ENCODE measurements around the gene DRAXIN. TPM values are rescaled to one million over a fixed set of nuclear protein-coding genes. Genes with fewer than 3 reads are reported as not detected.

The DRAXIN gene
- total RNA-seq, 1 experiment from 2014 or later = 5.5 TPM

GRCh38 chr1:11738783-11739182 is 47.3 kb downstream of the DRAXIN start:
- TF ChIP-seq EZH2 (IDR thresholded peaks at IDR 0.05; ENCODE audit: borderline replicate concordance, low read depth, low read length, poor library complexity, severe bottlenecking) (no peak), CTCF (conservative IDR thresholded peaks at IDR 0.05; ENCODE audit: low read depth, low read length) (no peak)
- DNase-seq (ENCODE audit: low spot score) = no peak
- no TSS peak for BruUV-seq (replicated peaks)
- POLR2A ChIA-PET (ENCODE audit: low non-redundant PET) = no interaction called here
- H3K27ac ChIP-seq (ENCODE audit: low read depth, low read length, poor library complexity, severe bottlenecking) = no peak overlapping the region
- H3K4me1 ChIP-seq (ENCODE audit: insufficient read depth, low read length, poor library complexity, severe bottlenecking) = peaks cover 5% of the 10 kb centered on the region
- H3K9me3 ChIP-seq (ENCODE audit: low read depth, low read length, poor library complexity, severe bottlenecking) = no peaks in the 10 kb centered on the region
- no peaks in the 10 kb centered on the region for H3K27me3 ChIP-seq (replicated peaks; ENCODE audit: insufficient read depth, low read depth, low read length, poor library complexity)
- intact Hi-C loops (cut with micrococcal nuclease; ENCODE audit: unreplicated experiment) = no loop called here
- no peak overlapping the region for H3K4me3 ChIP-seq (ENCODE audit: low read depth, low read length, poor library complexity, severe bottlenecking)
- CTCF ChIA-PET = no interaction called here
- no peaks in the 10 kb centered on the region for H3K36me3 ChIP-seq (ENCODE audit: insufficient read depth, low read length, poor library complexity, severe bottlenecking)

GRCh38 chr1:11740258-11741192 is 49.0 kb downstream of the DRAXIN start:
- no TSS peak for BruUV-seq (replicated peaks)
- Histone ChIP-seq H3K4me1 (ENCODE audit: insufficient read depth, low read length, poor library complexity, severe bottlenecking) (peaks cover 5% of the 10 kb centered on the region), H3K27me3 (replicated peaks; ENCODE audit: insufficient read depth, low read depth, low read length, poor library complexity) (no peaks in the 10 kb centered on the region), H3K4me3 (ENCODE audit: low read depth, low read length, poor library complexity, severe bottlenecking) (no peak overlapping the region), H3K27ac (ENCODE audit: low read depth, low read length, poor library complexity, severe bottlenecking) (no peak overlapping the region), H3K36me3 (ENCODE audit: insufficient read depth, low read length, poor library complexity, severe bottlenecking) (no peaks in the 10 kb centered on the region), H3K9me3 (ENCODE audit: low read depth, low read length, poor library complexity, severe bottlenecking) (no peaks in the 10 kb centered on the region)
- intact Hi-C loops (cut with micrococcal nuclease; ENCODE audit: unreplicated experiment) = no loop called here
- TF ChIP-seq CTCF (conservative IDR thresholded peaks at IDR 0.05; ENCODE audit: low read depth, low read length) (no peak), EZH2 (IDR thresholded peaks at IDR 0.05; ENCODE audit: borderline replicate concordance, low read depth, low read length, poor library complexity, severe bottlenecking) (no peak)
- POLR2A ChIA-PET (ENCODE audit: low non-redundant PET) = no interaction called here
- DNase-seq (ENCODE audit: low spot score) = no peak
- CTCF ChIA-PET = no interaction called here

- TF ChIP-seq CTCF (conservative IDR thresholded peaks at IDR 0.05; ENCODE audit: low read depth, low read length) (no peak), EZH2 (IDR thresholded peaks at IDR 0.05; ENCODE audit: borderline replicate concordance, low read depth, low read length, poor library complexity, severe bottlenecking) (no peak)
- intact Hi-C loops (cut with micrococcal nuclease; ENCODE audit: unreplicated experiment) = no loop called here
Measured at GRCh38 chr1:11741482-11741881, 50.0 kb downstream of the DRAXIN start.

More at GRCh38 chr1:11741482-11741881, 50.0 kb downstream of the DRAXIN start:
- POLR2A ChIA-PET (ENCODE audit: low non-redundant PET) = no interaction called here
- CTCF ChIA-PET = no interaction called here
- no peaks in the 10 kb centered on the region for H3K9me3 ChIP-seq (ENCODE audit: low read depth, low read length, poor library complexity, severe bottlenecking)
- H3K27me3 ChIP-seq (replicated peaks; ENCODE audit: insufficient read depth, low read depth, low read length, poor library complexity) = no peaks in the 10 kb centered on the region
- H3K4me1 ChIP-seq (ENCODE audit: insufficient read depth, low read length, poor library complexity, severe bottlenecking) = peaks cover 5% of the 10 kb centered on the region
- DNase-seq (ENCODE audit: low spot score) = no peak
- BruUV-seq (replicated peaks) = no TSS peak
- no peak overlapping the region for H3K27ac ChIP-seq (ENCODE audit: low read depth, low read length, poor library complexity, severe bottlenecking)
- H3K4me3 ChIP-seq (ENCODE audit: low read depth, low read length, poor library complexity, severe bottlenecking) = no peak overlapping the region
- no peaks in the 10 kb centered on the region for H3K36me3 ChIP-seq (ENCODE audit: insufficient read depth, low read length, poor library complexity, severe bottlenecking)
